DOHH2 (cell line): ENCODE data around the gene LANCL1.

Experiments
- CTCF ChIP-seq: fragments of 200-600 bp; sonication (generic); IDR thresholded peaks from one replicate; pipeline ENCODE4 v1.5.1; 2014; ENCODE audit warnings: antibody characterized with exemption, mild to moderate bottlenecking, low read depth, low read length; ENCODE audit not compliant: poor library complexity, severe bottlenecking
- EZH2phosphoT487 ChIP-seq: fragments of 200-600 bp; sonication (generic); IDR thresholded peaks from 2 replicates; pipeline ENCODE4 v1.6.1; 2017; ENCODE audit warnings: borderline replicate concordance, mild to moderate bottlenecking, antibody characterized with exemption, low read length, moderate library complexity, mixed read lengths

DNA sequence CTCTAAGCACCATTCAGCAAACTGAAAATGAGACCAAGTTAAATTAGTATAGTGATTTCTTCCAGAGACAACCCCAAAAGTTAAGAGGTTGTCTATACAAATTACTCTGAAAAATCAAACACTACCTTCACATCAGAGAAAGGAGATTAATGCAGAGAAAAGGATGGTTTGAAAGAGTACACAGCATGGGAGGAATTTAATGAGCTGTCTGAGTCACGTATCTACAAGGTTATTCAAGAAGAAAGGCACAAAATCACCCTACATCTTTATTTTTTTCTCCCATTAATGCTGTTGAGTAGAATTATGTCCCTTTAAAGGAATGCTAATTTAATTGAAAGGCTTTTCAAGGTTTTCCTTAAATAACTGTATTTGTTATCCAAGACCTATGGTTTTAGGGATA lies 41.1 kb downstream of the LANCL1 start:
- no peak for TF ChIP-seq CTCF
- no peak for TF ChIP-seq EZH2phosphoT487
